Measurements from ENCODE around the gene MBTD1. TPM values are rescaled to one million over a fixed set of nuclear protein-coding genes. Genes with fewer than 3 reads are reported as not detected.
"Not testable (repeated sequence)": the region's sequence is repeated elsewhere in the genome, so short reads cannot be mapped to it uniquely, and the experiment has no call there.

MBTD1 gene
- polyA plus RNA-seq, 6 donors from 2014 or later = 4.0 to 16.3 (median 10.9) TPM

GRCh38 chr17:51200846-51201245, 59.0 kb downstream of the MBTD1 start:
- H3K9me3 Mint-ChIP-seq = no peaks in the 10 kb centered on the region
- no peak for ATAC-seq (ENCODE audit: low read depth in 2 of 2)
- H3K27ac Mint-ChIP-seq = peak overlapping the region in 2 of 6 donors; percentile 88 to 95
- H3K27me3 Mint-ChIP-seq = no peaks in the 10 kb centered on the region
- no peak for DNase-seq
- H3K4me1 Mint-ChIP-seq = peaks cover 0 to 9% (median 0%) of the 10 kb centered on the region in 3 donors
- no peak overlapping the region for H3K4me3 Mint-ChIP-seq
- H3K36me3 Mint-ChIP-seq = peaks cover 5 to 21% of the 10 kb centered on the region in 2 donors

DNA sequence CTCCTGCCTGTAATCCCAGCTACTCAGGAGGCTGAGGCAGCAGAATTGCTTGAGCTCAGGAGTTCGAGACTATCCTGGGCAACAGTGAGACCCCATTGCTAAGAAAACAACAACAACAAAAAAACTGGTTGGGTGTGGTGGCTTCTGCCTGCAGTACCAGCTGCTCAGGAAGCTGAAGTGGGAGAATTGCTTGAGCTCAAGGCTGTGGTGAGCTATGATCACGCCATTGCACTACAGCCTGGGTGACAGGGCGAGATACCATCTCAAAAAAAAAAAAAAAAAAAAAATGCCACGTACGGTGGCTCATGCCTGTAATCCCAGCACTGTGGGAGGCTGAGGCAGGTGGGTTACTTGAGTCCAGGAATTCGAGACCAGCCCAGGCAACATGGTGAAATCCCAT, 59.6 kb downstream of the MBTD1 start:
- ATAC-seq (ENCODE audit: low read depth in 2 of 2) (no peak), DNase-seq (no peak)
- peaks cover 0 to 9% (median 0%) of the 10 kb centered on the region in 3 donors for H3K4me1 Mint-ChIP-seq
- H3K36me3 Mint-ChIP-seq = peaks cover 5 to 17% of the 10 kb centered on the region in 2 donors
- H3K27ac Mint-ChIP-seq = peak overlapping the region in 1 of 6 donors; percentile 20
- H3K9me3 Mint-ChIP-seq = no peaks in the 10 kb centered on the region
- H3K4me3 Mint-ChIP-seq = no peak overlapping the region
- no peaks in the 10 kb centered on the region for H3K27me3 Mint-ChIP-seq

GRCh38 chr17:51197754-51198153, 62.1 kb downstream of the MBTD1 start:
- no peak for DNase-seq
- Mint-ChIP-seq H3K9me3 (no peaks in the 10 kb centered on the region), H3K4me1 (peaks cover 0 to 9% (median 0%) of the 10 kb centered on the region in 3 donors), H3K27me3 (no peaks in the 10 kb centered on the region), H3K36me3 (peaks cover 5 to 16% of the 10 kb centered on the region in 2 donors), H3K4me3 (no peak overlapping the region), H3K27ac (peak overlapping the region in 1 of 6 donors; percentile 9)
- ATAC-seq (ENCODE audit: low read depth in 2 of 2) = no peak

DNA sequence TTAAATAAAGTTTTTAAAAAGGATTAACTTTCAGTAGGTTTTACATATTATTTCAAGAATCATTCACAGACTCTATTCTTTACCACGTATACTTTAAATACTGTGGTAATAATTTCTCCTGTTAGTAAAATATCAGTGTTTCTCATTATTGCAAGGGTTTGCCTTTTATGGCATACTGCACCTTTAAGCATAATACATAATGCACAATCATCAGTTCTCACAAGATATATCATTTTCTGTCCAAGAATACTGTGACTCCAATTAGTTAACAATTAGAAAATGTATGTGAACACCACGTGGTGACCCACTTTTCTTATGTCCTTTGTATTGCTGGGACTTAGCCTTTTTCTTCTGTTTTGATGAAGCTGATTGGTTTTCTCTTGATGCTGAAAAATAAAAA, 68.0 kb downstream of the MBTD1 start:
- H3K27ac Mint-ChIP-seq = no peak overlapping the region
- no peak overlapping the region for H3K4me3 Mint-ChIP-seq
- H3K4me1 Mint-ChIP-seq = no peaks in the 10 kb centered on the region
- no peaks in the 10 kb centered on the region for H3K27me3 Mint-ChIP-seq
- no peaks in the 10 kb centered on the region for H3K9me3 Mint-ChIP-seq
- ATAC-seq (ENCODE audit: low read depth in 2 of 2) (no peak), DNase-seq (no peak)
- peaks cover 5 to 7% of the 10 kb centered on the region in 2 donors for H3K36me3 Mint-ChIP-seq

DNA sequence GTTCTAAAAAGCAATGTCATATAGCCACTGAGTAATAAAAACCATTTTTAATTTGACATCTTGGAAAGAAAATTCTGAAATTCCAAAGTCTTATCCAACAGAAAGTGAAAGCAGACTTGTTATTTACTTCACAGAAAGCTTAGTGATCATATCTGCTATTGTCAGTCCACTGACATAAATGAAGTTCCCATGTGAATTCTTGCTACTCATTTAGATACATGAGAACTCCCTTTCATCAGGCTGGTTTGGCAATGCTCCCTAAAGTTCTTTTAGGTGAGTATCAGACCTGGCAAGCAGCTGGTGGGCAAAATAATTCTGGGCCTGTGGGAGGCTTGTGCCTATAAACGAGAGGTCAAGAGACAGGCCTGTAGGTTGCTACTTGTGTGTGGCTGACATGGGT, 70.2 kb downstream of the MBTD1 start:
- Mint-ChIP-seq H3K4me1 (peaks cover 0 to 4% (median 0%) of the 10 kb centered on the region in 3 donors), H3K9me3 (no peaks in the 10 kb centered on the region), H3K27ac (peak overlapping the region in 2 of 6 donors; percentile 11 to 18), H3K27me3 (no peaks in the 10 kb centered on the region), H3K36me3 (peaks cover 5 to 7% of the 10 kb centered on the region in 2 donors), H3K4me3 (no peak overlapping the region)
- ATAC-seq (ENCODE audit: low read depth in 2 of 2) (no peak), DNase-seq (no peak)

DNA sequence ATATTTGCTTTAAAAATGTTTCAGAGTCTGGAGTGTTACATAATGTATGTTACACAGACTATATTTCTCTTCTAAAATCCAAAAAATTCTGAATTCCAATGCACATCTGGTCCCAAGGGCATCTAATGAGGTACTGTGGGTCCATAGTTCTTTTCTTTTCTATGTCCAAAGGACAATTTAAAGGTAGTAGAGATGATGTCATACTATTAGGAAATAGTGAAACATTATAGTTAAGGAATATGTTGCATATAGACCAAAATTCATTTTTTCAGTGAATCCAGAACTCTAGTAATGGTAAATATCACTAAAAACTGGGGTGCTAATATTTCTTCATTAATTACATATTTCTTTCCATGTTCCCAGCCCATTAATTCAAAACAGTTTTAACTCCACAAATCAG, 70.7 kb downstream of the MBTD1 start:
- Mint-ChIP-seq H3K9me3 (no peaks in the 10 kb centered on the region), H3K27me3 (no peaks in the 10 kb centered on the region), H3K4me3 (no peak overlapping the region), H3K4me1 (peaks cover 0 to 4% (median 0%) of the 10 kb centered on the region in 3 donors), H3K36me3 (peaks cover 5 to 7% of the 10 kb centered on the region in 2 donors), H3K27ac (peak overlapping the region in 2 of 6 donors; percentile 0 to 18)
- ATAC-seq (ENCODE audit: low read depth in 2 of 2) (no peak), DNase-seq (no peak)

DNA sequence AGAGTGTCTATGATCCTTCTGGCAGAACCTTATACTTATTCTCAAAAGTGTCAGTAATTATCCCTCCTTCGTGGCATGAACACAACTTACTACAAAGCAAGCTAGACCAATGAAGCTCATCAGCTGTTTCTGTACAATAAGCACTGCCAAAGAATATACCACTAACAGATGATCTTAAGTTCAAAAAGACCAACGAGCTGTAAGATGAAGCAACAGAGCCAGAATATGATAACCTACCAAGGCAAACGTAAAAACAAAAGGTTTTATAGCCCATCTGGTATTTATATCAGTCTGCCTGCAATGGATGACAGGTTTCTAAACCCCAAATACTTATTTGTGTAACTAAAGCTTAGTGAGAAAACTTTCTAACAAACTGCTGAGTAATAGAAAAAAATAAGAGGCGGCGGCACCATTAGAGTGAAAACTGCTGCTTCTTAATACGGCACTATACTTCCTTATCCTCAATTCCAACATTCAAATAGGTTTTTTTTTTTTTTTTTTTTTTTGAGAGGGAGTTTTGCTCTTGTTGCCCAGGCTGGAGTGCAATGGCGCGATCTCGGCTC, 71.5 kb downstream of the MBTD1 start:
- ATAC-seq (ENCODE audit: low read depth in 2 of 2) = no peak
- Mint-ChIP-seq H3K36me3 (peaks cover 5 to 7% of the 10 kb centered on the region in 2 donors), H3K27me3 (no peaks in the 10 kb centered on the region), H3K27ac (peak overlapping the region in 1 of 6 donors; percentile 39), H3K9me3 (no peaks in the 10 kb centered on the region), H3K4me3 (no peak overlapping the region), H3K4me1 (peaks cover 0 to 4% (median 0%) of the 10 kb centered on the region in 3 donors)
- no peak for DNase-seq

DNA sequence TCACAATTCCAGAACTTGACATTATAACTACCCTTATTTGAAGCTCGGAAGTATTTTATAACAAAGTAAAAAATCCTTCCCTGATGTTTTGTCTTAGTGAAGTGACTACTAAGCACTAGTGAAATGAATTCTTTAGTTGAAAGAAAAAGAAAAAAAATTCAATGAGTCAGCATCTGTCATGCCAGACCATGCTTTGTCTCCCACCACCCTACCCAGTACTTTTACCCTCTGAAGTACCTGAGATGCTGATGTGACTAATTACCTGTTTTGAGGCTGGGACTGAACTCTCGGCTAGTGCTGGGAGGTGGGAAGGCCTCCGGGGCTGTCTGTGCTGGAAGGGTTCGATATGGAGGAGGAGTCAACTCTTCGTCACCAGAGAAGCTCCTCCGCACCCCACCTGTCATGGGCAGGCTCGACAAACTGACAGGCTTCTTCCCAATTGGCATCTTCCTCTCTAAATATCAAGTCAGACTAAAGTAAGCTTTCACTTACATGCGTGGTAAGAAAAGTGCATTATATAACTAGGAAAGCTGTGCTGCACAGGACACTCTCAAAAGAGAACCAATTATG, 74.0 kb downstream of the MBTD1 start:
- no peak for ATAC-seq (ENCODE audit: low read depth in 2 of 2)
- Mint-ChIP-seq H3K36me3 (peaks cover 0 to 5% of the 10 kb centered on the region in 2 donors), H3K27me3 (no peaks in the 10 kb centered on the region), H3K4me1 (peaks cover 0 to 4% (median 0%) of the 10 kb centered on the region in 3 donors), H3K4me3 (no peak overlapping the region), H3K27ac (peak overlapping the region in 1 of 6 donors; percentile 47), H3K9me3 (no peaks in the 10 kb centered on the region)
- no peak for DNase-seq

- Mint-ChIP-seq H3K9me3 (no peaks in the 10 kb centered on the region), H3K4me1 (peaks cover 0 to 8% (median 0%) of the 10 kb centered on the region in 3 donors), H3K4me3 (no peak overlapping the region), H3K27me3 (no peaks in the 10 kb centered on the region), H3K36me3 (peaks cover 0 to 5% of the 10 kb centered on the region in 2 donors), H3K27ac (peak overlapping the region in 1 of 6 donors; percentile 16)
- ATAC-seq (ENCODE audit: low read depth in 2 of 2) = no peak
- DNase-seq = no peak
These were observed 75.7 kb downstream of the MBTD1 start for GRCh38 chr17:51184124-51184523.

GRCh38 chr17:51180486-51180885, 79.4 kb downstream of the MBTD1 start:
- no peaks in the 10 kb centered on the region for H3K9me3 Mint-ChIP-seq
- no peaks in the 10 kb centered on the region for H3K36me3 Mint-ChIP-seq
- no peak overlapping the region for H3K4me3 Mint-ChIP-seq
- no peak for DNase-seq
- H3K27ac Mint-ChIP-seq = peak overlapping the region in 1 of 6 donors; percentile 12
- H3K4me1 Mint-ChIP-seq = peaks cover 0 to 8% (median 0%) of the 10 kb centered on the region in 3 donors
- H3K27me3 Mint-ChIP-seq = no peaks in the 10 kb centered on the region
- no peak for ATAC-seq (ENCODE audit: low read depth in 2 of 2)

DNA sequence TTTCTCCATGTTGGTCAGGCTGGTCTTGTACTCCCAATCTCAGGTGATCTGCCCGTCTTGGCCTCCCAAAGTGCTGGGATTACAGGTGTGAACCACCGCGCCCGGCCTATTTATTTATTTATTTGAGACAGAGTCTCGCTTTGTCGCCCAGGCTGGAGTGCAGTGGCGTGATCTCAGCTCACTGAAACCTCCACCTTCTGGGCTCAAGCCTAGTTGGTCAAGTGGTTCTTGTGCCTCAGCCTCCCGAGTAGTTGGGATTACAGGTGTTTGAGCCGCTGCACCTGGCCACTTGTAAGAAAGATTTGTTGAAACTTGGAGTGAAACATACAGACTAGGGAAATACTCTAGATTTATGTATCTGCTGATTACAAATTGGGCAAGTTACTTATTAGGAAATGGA, 87.8 kb downstream of the MBTD1 start:
- not testable (repeated sequence) for H3K4me3 Mint-ChIP-seq; H3K4me1 Mint-ChIP-seq; H3K9me3 Mint-ChIP-seq; ATAC-seq (ENCODE audit: low read depth in 2 of 2); H3K27me3 Mint-ChIP-seq; DNase-seq; H3K27ac Mint-ChIP-seq
- H3K36me3 Mint-ChIP-seq = peaks cover 9 to 15% of the 10 kb centered on the region in 2 donors

DNA sequence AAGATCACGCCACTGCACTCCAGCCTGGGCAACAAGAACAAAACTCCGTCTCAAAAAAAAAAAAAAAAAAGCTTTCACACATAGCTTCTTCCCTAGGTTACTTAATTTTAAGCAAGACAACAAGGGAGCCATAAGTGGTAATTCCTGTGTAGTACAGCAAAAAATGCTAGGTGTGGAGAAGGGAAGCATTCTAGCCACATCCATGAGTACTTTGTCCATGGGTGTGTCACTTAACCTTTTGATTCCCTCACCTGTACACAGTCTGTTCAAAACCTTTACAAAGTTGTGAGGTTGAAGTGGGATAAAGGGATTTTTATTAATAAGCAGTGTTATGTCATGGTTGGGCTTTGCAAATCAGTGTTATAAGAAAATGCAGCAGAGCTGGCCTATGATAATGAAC, 89.1 kb downstream of the MBTD1 start:
- Mint-ChIP-seq H3K27me3 (no peaks in the 10 kb centered on the region), H3K36me3 (peaks cover 13 to 15% of the 10 kb centered on the region in 2 donors), H3K27ac (peak overlapping the region in 1 of 6 donors; percentile 38), H3K4me1 (peaks cover 12 to 13% (median 13%) of the 10 kb centered on the region in 3 donors), H3K4me3 (peak overlapping the region in 1 of 8 donors; percentile 7), H3K9me3 (no peaks in the 10 kb centered on the region)
- no peak for DNase-seq
- no peak for ATAC-seq (ENCODE audit: low read depth in 2 of 2)

DNA sequence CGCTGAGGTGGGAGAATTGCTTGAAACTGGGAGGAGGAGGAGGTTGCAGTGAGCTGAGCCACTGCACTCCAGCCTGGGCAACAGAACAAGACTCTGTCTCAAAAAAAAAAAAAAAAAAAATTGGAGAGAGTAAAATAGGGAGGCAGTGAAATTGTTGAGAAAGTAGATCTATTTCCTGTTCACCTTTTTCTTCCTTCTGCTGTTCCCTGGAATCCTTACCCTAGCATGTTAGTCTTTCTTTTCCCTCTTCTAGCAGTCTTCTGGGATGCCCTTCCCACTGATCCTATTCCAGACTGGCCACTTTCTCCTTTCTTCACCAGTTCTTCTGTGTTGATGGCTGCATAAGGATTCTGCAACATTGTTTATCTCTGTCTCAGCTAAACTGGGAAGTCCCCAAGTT, 90.5 kb downstream of the MBTD1 start:
- peak overlapping the region in 2 of 6 donors; percentile 11 to 40 for H3K27ac Mint-ChIP-seq
- H3K27me3 Mint-ChIP-seq = no peaks in the 10 kb centered on the region
- no peaks in the 10 kb centered on the region for H3K9me3 Mint-ChIP-seq
- DNase-seq (no peak), ATAC-seq (ENCODE audit: low read depth in 2 of 2) (no peak)
- H3K4me1 Mint-ChIP-seq = peaks cover 19 to 24% (median 21%) of the 10 kb centered on the region in 3 donors
- H3K4me3 Mint-ChIP-seq = peak overlapping the region in 3 of 8 donors; percentile 6 to 90 (median 71)
- H3K36me3 Mint-ChIP-seq = peaks cover 15 to 16% of the 10 kb centered on the region in 2 donors

Data from naive B cell (primary cell).